Activated naive CD4-positive, alpha-beta T cell treated with anti-CD3 and anti-CD28 coated beads, Interleukin-2, amount 50 U/mL, for 16 hours (primary cell): Measurements from ENCODE around the gene TBC1D16.

Experiments used
- DNase-seq: peaks from one replicate; pipeline ENCODE4 v3.0.0-alpha.2; 2020

Gene TBC1D16

DNA sequence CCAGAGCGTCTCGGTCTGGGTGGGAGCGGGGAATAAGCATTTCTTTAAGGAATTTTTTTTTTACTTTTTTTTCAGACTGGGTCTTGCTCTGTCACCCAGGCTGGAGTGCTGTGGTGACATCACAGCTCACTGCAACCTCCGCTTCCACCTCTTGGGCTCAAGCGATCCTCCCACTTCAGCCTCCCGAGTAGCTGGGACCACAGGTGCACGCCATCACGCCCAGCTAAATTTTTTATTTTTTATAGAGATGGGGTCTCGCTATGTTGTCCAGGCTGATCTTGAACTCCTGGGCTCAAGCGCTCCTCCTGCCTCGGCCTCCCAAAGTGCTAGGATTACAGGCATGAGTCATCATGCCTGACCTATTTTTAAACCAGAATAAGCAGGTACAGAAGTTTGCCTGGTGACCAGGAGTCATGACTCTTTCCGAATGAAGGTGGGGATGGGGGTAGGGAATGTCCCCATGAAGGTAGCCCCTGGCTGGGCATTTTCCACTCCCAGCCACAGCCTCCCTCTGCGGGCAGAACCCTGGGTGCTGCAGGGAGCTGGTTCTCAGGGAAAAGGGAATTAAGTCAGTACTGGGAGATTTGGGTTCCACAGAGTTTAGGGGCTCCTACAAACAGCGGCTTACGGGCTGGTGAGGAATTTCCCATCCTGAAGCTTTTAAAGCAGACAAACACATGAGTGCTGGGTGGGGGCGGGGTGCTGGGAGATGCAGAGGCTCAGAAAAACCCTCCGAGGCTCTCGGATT lies 48.3 kb downstream of the TBC1D16 start:
- no peak for DNase-seq

DNA sequence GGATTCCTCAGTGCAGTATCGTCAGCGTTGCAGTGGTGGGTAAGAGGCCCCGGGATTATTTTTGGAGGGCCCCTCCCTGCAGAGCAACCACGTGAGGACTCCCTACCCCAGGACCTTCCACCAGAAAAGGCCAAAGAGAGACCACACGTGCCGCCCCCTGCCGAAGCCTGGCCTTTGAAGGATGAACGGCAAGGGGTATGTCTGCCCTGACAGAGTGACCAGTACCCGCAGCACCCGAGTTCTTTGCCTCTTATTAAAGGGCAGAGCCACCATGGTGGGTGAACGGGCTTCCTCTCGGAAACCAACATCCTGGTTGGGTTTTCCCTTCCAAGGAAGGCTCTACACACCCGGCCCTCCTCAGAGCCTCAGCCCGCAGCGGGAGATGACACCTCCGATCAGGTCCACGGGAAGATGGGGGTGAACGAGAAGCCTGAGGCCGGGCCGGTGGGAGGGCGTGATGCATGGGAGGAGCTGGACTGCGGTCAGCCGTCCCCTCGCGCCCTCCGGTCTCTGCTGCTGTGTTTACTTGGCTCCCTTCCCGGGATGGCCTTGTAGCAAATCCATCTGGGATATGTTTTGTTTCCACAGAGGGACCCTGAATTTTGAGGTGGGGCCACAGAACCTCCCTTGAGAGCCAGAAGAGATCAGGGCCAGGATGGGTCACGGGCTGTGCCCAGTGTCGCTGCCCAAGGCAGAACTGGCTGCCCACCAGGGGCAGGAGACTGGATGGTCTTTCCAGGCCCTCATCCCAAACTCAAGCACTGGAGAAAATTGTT lies 49.1 kb downstream of the TBC1D16 start:
- no peak for DNase-seq

DNA sequence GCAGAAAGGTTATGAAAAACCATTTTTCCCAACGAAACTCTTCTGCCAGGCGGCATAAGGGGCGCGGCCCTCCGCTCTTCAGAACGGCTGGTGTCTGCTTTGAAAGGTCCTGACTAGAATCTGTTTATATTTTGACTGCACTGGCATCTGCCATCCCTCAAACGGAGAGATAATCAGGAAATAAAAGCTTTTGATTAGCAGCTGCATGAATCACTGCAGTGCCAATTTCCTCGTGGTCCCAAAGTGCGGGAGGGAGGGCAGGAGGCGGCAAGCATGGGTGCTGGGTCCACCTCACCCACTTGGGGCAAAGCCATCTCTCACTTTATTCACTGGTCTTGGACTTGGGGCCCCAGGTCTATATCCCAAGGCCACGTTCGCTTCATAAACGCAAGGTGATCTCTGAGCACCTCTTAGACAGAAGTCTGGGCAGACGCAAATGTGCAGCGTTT lies 49.7 kb downstream of the TBC1D16 start:
- DNase-seq, result no peak

DNA sequence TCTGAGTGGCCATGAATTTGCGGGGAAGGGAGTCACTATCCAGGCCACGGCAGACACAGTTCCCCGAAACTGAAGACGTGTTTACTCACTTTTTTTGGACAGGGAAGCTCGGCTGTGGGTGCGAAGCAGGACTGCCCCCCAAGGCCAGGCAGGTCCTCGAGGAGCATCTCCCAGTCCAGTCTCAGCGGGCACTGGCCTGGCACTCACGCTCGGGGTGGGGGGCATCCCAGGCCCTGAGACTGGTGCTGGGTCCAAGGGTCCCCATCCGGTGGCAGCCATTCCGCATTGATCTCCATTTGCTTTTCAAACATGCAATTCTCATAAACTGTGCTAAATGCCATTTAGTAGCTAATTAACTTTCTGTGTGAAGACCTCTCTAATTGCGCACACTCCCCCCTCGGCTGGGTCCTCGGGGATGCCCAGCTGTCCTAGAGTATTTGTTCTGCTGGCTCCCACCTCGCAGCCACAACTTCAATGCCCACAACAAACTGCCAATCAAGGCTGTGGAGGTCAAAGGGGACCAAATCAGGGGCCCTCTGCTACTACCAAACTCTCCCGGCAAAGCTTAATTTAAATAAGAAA lies 50.2 kb downstream of the TBC1D16 start:
- DNase-seq, result no peak

DNA sequence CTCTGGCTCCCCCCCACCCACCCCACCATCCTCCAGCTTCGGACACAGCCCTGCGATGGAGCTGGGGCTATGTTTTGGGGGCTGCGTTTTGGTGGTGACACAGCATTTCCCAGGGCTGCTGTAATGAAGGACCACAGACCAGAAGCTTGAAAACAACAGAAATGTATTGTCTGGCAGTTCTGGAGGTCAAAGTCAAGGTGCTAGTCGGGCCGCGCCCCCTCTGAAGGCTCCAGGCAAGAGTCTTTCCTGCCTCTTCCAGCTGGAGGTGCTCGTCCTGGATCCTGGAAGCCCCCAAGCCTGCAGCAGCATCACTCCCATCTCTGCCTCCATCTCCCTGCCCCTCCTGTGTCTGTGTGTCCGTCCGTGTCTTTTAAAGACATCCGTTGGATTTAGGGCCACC lies 50.8 kb downstream of the TBC1D16 start:
- DNase-seq, result no peak

DNA sequence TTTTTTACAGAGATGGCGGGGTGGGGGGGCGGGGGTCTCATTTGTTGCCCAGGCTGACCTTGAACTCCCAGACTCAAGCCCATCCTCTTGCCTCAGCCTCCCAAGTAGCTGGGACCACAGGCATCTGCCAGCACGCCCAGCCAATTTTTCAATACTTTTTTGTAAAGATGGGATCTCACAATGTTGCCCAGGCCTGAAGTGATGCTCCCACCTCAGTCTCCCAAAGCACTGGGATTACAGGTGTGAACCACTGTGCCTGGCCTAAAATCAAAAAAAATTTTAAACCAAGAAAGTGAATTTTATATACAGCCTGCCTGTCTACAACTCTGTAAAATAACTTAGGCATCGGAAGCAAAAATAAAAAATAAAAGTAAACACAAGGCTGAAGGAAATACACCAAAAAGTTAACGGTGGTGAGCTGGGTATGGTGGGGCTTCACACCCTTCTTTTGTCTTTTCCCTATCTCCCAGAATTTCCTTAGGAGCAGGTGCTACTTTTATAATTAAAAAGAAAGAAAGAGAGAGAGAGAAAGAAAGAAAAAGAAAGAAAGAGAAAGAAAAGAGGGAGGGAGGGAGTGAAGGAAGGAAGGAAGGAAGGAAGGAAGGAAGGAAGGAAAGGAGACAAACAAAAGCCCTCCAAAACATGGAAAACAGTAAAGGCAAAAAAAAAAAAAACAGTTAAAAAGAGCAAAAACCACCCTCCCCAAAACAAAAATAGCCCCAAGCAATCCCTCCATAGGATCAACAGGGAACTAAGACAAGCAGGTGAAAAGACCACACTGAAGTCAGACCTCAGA lies 51.4 kb downstream of the TBC1D16 start:
- no peak for DNase-seq

DNA sequence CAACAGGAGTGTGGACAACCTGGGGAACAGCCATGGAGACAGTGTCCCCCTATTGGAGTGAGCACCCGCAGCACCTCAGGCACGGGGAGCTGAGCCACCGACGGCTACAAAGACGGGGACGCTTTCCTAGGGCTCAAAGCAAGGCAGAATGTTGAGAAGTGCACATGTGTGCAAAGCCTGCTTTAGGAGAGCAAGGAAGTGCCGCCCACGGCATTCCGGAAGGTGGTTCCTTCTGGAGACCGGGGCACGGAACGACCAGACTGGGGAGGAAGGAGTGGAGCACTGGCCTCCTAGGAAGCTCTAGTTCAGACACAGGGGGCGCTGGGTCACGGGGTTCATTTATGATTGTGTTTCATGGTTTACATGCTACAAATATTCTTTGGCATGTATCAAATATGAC lies 52.2 kb downstream of the TBC1D16 start:
- no peak for DNase-seq

DNA sequence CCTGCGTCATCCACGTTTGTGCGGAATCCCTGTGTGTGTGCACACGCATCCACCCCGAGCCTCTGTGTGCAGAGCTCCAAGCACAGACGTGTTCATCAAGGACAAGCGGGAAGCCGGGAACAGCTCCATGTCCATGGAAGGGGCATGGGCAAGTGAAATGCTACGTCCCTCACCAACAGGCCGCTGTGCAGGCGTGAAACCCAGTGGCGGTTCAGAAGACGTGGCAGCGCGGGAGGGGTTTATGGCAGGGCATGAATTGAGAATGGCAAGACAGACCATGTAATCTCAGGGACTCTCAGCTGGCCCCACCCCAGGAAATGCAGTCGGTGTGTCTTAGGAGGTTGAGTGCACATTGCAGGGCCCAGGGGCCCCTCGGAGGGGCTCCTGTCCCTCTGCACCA lies 52.7 kb downstream of the TBC1D16 start:
- DNase-seq, result no peak

DNA sequence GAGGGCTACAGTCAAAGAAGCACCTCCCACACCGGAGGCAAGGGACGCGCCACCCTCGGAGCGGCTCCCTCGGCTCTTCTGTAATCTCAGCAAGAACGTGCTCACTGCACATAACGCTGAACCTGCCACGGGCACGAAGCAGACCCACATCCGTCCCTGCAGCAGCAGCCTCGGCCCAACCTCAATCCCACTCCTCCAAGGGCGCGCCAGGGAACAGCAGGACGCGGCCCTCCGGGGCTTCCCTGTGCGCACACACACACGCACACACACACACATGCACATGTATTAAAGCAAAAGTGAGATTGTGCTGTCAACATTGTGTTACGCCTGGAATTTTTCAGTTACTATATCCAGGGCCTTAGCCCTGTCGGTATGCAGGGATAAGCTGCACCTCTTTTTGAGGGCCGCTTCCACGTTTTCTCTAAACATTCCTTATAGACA lies 54.0 kb downstream of the TBC1D16 start:
- DNase-seq, result no peak

DNA sequence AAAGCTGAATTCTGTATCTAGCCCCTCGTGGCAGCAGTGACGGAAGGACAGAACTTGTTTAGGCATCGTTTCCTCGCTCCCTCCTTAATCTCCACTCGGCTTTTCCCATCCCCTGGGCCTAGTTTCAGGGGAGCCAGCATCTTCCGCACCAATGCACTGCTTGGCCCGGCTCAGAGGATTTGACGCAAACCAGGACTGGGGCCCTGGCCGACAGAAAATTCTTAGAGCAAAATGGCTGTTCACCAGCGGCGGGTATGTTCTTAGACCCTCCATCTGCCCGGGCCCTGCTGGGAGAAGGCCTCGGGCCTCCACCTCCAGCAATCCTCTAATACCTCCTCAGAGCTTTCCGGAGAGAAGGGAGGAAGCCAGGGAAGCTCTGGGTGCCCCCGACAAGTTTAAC lies 54.6 kb downstream of the TBC1D16 start:
- DNase-seq, result no peak

DNA sequence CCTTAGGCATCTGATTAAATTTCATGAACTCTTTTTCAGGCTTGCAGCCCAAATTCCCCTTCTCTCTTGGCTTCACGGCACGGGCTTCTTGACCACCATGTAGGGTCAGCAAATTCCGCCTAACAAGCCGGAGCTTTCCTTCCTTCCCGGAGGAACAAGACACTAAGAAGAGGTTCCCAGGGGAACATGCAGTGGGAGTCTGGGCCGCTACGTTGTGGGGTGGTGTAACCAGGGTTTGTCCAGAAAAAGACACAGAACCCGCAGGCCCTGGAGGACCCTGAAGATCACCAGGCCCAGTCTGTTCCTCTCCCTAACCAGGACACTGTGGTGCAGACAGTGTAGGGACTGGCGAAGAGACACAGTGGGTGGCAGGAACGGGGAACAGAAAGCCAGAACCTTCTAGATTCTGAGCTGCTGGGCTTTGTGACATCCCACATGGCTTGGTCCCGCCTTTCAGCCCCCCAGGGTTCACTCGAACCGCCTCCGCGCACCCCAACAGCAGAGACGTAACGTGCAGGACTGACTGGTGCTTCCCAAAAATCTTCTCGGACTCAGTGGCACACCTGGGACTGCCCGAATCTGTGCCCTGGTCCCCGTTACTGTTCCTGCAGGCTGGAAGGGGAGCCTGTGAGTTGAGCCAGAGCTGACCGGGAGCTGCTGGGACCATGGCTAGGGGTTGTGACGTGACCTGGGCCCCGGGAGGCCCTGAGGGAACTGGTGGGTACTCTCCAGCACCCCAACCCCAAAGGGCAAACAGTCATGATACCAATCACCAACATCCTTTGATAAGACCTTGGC lies 55.2 kb downstream of the TBC1D16 start:
- no peak for DNase-seq

DNA sequence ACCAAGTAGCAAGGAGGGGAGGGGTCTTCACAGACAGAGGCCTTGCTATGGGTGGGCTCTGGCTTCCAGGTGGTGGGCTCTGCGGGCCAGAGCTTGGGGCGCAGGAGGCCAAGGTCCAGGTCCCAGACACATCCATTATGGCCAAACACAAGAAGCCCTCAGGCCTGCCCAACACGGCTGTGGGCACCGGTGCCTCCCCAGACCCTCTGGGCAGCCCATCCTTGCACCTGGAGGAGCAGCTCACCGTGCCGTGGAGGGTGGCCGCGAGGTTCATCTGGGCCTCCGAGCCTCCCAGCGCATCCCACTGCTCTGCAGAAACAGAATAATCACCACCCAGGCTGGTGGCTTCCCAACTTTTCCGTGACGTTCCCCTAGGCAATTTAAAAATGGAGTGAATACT lies 55.9 kb downstream of the TBC1D16 start:
- DNase-seq, result no peak

DNA sequence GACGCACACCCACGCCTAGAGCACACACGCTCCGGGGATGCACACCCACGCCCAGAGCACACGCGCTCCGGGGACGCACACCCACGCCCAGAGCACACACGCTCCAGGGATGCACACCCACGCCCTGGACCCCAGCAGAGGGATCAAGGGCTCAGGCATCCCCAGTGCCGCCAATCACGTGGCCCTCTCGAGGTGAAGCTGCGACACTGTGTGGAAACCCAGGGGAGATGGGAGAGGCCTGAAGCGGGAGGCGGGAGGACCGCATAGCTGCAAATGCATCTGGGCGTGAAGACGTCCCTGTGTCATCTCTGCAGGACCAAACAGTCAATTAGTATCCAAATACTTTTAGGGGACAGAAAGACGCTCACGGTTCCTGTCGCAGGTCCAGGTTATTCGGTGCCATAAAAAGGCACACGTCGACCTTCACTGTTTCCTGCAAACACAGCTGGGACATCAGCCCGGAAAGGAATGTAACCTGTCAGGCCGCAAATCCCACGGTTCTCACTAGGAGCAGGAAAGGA lies 56.4 kb downstream of the TBC1D16 start:
- DNase-seq, result no peak

DNA sequence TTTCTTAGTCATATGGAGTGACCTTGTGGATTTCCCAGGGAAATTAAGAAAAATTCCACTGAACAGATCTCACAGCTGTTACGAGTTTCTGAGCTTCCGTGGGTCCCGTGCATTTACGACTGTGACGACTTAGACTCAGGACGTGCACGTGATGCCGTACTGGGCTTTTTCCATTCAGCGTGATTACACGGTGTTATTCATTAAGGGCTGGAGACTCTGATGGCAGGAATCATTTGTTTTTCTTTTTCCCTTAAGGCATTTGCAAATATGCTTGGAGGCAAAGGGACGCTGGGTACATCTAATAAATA lies 57.2 kb downstream of the TBC1D16 start:
- DNase-seq, result no peak

DNA sequence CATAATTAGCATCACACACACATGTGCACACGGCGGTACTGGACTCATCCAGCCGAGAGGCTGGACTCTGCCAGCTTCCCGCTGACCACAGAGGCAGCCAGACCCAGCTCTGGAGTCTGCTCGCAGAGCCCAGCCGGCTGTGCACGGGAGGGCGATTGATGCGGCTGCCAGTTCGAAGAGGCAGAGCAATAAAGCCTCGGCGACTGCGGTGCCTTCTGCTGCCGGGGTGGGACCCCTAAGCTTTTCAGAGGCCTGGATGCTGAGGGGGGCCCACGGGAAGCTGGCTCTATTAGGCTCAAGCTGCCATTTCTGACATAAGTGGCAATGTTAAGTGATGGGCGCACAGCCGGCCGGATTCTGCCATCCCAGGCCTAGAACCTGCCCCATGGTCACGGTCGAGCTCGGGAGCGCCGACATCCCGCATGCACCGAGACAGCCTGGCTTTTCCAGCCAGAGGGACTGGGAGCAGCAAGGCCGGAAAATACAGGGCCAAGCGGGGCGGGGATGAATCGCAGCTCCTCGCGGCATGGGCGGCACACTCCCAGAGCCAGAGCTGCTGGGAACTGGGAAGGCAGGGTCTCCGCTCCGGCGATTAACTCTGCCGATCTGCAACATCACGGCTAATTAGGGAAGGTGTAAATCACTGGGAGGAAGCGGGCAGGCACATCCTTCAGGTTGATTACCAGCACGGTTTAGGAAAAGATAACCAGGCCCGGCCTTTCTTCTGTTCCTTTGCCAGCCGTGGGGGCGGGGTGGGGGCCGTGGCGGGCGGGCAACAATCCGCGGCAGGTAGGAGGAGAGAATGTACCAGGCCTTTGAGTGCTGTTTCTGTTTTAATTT lies 57.7 kb downstream of the TBC1D16 start:
- no peak for DNase-seq

DNA sequence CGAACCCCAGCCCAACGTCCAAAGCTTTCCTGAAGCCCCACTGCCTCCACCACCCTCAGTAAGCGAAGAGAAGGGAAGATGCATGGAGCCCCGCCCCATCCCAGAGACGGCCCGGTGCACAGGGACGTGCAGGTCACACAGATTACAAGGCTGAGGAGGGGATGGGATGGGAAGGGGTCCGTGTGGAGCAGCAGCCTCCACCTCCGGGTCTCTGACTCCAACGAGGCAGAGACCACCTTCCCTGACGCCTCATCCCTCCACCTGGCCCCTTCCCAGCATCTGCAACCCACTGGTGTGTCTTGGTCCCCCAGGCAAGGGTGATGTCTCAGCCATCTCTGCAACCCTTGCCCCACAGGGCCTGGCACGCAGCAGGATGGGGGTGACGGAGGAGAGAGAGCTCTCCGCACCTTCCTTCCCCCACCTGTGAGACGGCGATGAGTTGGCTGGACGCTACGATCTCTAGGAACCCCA lies 58.5 kb downstream of the TBC1D16 start:
- DNase-seq, result no peak

DNA sequence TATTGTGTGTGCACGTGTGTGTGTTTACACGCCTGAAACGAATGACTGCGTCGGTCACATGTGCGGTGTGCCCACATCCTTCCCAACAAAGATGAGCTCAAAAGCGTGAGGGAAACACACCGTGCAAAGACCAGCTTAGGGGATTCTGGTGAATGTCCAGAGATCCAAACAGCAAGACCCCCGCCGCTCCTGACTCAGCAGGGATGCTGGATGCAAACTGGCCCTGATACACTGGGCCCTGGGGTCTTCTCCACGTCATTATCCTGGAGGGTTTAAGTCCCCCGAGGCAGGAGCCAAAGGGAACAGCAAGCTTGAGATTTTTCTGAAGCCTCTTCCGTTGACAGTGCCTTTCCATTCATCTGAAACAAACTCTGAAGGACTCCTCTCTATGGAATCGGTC lies 59.2 kb downstream of the TBC1D16 start:
- DNase-seq, result no peak

DNA sequence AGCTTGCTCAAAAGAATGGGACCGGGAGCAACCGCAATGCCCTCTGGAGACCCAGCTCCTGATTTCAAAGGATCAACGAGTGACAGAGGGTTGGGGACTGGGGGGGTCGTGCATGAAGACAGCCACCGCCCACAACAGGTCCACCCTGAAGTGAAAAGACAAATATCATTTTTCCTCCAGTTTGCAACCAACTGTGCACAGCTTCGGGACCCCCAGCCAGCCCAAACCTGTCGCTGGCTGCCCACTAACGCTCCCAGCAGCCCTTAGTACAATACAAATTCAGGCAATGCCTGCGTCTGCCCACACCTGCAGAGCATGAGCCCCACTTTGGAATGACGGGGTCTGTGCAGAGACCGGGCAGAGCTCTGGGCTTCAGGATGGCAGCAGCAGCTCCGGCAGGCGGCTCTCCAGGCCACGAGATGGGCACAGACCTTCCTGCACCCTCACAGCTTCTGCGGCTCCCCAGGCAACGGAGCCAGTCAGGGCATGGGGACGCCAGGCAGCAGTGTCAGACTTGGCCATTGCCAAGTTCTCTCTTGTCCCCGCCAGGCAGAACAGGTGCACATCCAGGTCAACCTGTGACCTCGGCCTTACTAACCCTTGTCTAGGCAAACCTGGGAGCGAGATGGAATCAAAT lies 60.1 kb downstream of the TBC1D16 start:
- no peak for DNase-seq

DNA sequence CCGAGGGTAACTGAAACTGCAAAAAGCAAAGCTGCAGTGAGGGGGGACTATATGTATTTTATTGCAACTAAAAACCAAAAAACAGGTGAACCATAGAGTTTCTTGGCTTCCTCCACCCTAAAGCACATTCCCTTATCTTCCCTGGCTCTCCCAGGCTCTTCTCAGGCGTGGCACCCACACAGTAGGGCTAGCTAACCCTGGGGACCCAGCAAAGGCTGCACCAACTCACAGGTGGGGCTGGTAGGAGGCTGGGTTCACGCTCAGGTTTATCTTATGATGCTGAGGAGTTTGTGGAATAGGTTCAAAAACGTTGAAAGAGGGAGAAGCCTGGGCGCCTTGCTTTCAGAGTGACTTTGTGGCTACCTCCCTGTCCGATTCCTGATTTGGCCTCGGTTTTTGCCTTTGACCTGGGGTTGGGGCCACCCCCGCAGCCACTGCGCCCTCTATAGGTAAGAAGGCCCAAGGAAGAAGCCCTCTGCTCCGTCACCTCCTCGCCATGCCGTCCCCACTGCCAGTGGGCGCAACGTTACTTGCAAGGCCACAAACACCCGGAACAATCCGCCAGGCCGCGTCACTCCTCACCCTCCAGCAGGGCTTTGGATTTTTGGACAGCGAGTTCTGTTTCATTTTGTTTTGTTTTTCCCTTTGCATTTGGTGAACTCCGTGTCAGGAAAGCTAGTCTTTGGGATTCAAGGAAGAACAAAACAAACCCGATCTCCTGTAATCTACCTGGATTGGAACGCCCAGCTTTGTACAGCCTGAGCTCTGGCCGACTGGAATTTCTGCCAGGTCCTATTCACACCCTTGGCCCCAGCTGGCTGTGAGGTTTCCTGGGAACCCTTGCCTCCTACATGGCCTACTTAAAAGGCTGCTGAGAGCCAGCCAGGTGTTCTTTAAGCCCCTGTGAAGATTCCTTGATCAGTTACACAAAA lies 60.8 kb downstream of the TBC1D16 start:
- no peak for DNase-seq

DNA sequence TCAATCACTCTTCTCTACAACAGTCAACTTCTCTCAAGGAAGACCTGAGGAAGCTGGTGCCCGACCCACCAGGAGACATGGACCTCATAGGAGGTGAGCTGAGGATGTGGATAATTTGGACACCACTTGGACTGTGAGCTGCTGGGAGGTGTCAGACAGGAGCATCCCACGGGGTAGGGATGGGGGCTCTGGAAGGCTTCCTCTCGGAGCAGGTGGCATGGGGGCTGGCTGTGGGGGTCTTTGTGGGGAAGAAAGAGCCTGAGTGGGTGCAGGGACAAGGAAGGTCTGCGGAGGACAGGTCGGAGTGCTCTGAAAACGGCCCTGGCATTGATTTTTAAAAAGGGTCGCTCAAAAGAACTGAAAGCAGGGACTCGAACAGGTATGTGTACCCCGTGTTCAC lies 64.0 kb downstream of the TBC1D16 start:
- no peak for DNase-seq
